Measurements from ENCODE around the gene CPLX3. TPM values are rescaled to one million over a fixed set of nuclear protein-coding genes. Genes with fewer than 3 reads are reported as not detected.

The CPLX3 gene
- total and polyA plus RNA-seq, 10 of the 15 experiments (the other 5 are each of a cell fraction or from before 2014, with no cell fraction given), result 0.02 to 0.04 TPM; not detected in 8

DNA sequence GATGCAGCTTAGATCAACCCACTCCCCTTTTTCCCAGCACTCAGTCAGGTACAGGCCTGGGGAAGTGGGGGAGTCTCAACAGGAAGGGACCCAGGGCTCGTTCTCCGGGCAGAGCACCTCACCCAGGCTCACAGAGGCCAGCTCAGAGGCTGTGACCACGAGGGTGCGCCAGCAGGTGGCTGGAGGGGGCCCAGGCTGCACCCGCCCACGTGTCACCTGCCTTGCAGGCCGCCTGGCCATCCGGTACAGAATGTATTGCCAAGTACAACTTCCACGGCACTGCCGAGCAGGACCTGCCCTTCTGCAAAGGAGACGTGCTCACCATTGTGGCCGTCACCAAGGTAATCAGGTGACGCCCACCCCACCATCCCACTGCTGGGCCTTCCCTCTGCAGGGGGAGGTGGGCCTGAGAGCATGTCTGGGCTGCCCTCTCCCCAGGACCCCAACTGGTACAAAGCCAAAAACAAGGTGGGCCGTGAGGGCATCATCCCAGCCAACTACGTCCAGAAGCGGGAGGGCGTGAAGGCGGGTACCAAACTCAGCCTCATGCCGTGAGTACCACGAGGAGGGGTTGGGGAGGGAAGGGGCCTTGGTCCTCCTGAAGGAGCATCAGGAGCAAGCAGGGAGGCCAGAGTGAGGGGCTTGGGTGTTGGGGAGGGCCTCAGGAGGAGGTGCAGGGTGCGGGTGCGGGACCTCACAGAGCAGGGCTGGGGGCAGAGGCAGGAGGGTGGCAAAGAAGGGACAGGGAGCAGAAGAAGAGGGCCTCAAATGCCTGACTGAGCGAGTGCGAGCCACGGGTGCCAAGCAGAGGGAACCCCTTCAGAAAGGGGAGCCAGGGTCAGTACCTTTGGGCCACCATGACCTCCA is 27.8 kb upstream of the CPLX3 start (continued):
- TF ChIP-seq, protein P1, sequence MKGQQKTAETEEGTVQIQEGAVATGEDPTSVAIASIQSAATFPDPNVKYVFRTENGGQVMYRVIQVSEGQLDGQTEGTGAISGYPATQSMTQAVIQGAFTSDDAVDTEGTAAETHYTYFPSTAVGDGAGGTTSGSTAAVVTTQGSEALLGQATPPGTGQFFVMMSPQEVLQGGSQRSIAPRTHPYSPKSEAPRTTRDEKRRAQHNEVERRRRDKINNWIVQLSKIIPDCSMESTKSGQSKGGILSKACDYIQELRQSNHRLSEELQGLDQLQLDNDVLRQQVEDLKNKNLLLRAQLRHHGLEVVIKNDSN (IDR thresholded peaks at IDR 0.05; ENCODE audit: borderline replicate concordance, extremely low read length, insufficient read depth, low read depth, low read length), result peak; percentile 64
- TF ChIP-seq PAX5 (IDR thresholded peaks at IDR 0.05; ENCODE audit: borderline replicate concordance, low read depth, low read length), result peak; percentile 11; the same call in 1 of the 2 replicates

DNA sequence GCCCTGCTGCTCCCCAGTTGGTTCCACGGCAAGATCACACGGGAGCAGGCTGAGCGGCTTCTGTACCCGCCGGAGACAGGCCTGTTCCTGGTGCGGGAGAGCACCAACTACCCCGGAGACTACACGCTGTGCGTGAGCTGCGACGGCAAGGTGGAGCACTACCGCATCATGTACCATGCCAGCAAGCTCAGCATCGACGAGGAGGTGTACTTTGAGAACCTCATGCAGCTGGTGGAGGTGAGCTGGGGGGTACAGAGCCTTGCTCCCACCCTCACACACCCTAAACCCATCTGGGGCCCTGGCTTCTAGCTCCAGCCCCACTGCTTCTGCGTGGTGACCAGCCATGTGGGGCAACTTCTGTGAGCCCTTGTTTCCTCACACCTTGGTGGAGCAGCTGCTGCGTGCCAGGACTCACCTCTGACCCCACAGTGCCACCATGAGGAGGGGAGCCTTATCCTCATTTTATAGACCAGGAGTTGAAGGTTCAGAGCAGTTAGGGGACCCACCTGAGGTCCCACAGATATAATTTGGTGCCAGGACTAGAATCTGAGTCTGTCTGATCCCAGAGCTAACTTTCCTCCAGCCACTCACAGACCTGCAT is 27.1 kb upstream of the CPLX3 start:
- FAIRE-seq (peak; percentile 49), ATAC-seq (peak; percentile 29), DNase-seq (ENCODE audit: low read depth, low spot score) (no peak)
- no peak overlapping the region for H3K4me3 ChIP-seq
- H3K27me3 ChIP-seq (replicated peaks in 1 of 2; ENCODE audit: control insufficient read depth in 2 of 2, insufficient read depth in 2 of 2, low read length in 1 of 2), result no peaks in the 10 kb centered on the region
- peaks cover 44% of the 10 kb centered on the region for H3K79me2 ChIP-seq (ENCODE audit: control insufficient read depth, insufficient read depth, low read length)
- H3K9ac ChIP-seq (ENCODE audit: control insufficient read depth, insufficient read depth, low read length), result no peak overlapping the region
- H3K9me3 ChIP-seq (replicated peaks; ENCODE audit: control insufficient read depth, insufficient read depth, low read length), result no peaks in the 10 kb centered on the region
- intact Hi-C loops (cut with micrococcal nuclease; ENCODE audit: unreplicated experiment), result no loop called here
- WGBS (ENCODE audit: insufficient coverage, insufficient replicate concordance, low lambda C conversion rate, missing lambda C conversion rate), result 69% methylated on average over 16 of the region's 16 CpGs
- in situ Hi-C loops (cut with MboI), result no loop called here
- no peak overlapping the region for H2AFZ ChIP-seq (ENCODE audit: control insufficient read depth, low read depth, low read length)
- ChIA-PET SMC1A (ENCODE audit: uncharacterized antibody, unreplicated experiment) (interaction anchor here (0.6 to 15.7 kb wide), 7 partner anchors 10 to 827 kb away, joined by 3 to 811 read pairs (median 7); partner anchors contain the start of gene CSK), POLR2A (interaction anchor here (1.3 to 5.3 kb wide), 6 partner anchors 9 to 28 kb away, joined by 6 to 59 read pairs (median 18); partner anchors contain the start of gene CSK), CTCF (interaction anchor here (0.5 to 25.9 kb wide), 23 partner anchors 9 to 425 kb away, joined by 3 to 1288 read pairs (median 3); partner anchors contain the start of gene CSK), RAD21 (ENCODE audit: unreplicated experiment) (interaction anchor here (0.6 to 22.9 kb wide), 7 partner anchors 10 to 184 kb away, joined by 3 to 1186 read pairs (median 4); partner anchors contain the start of genes CLK3, CSK and FAM219B)
- H4K20me1 ChIP-seq (ENCODE audit: control insufficient read depth, insufficient read depth), result peaks cover 6% of the 10 kb centered on the region
- H3K27ac ChIP-seq (ENCODE audit: control insufficient read depth, insufficient read depth), result peak overlapping the region; percentile 39; the same call in 1 of the 2 replicates
- H3K4me1 ChIP-seq (ENCODE audit: control insufficient read depth, insufficient read depth, low read length), result peaks cover 38% of the 10 kb centered on the region
- H3K4me2 ChIP-seq (ENCODE audit: control insufficient read depth, insufficient read depth), result no peak overlapping the region
- no TSS peak for BruUV-seq (replicated peaks)
- peaks cover 48 to 69% of the 10 kb centered on the region in 2 experiments for H3K36me3 ChIP-seq (ENCODE audit: control insufficient read depth in 2 of 2, insufficient read depth in 2 of 2, low read length in 1 of 2)
- TF ChIP-seq RAD21 (IDR thresholded peaks at IDR 0.05; ENCODE audit: insufficient read depth, low read depth, low read length), result peak; percentile 50
- TF ChIP-seq, protein P2, sequence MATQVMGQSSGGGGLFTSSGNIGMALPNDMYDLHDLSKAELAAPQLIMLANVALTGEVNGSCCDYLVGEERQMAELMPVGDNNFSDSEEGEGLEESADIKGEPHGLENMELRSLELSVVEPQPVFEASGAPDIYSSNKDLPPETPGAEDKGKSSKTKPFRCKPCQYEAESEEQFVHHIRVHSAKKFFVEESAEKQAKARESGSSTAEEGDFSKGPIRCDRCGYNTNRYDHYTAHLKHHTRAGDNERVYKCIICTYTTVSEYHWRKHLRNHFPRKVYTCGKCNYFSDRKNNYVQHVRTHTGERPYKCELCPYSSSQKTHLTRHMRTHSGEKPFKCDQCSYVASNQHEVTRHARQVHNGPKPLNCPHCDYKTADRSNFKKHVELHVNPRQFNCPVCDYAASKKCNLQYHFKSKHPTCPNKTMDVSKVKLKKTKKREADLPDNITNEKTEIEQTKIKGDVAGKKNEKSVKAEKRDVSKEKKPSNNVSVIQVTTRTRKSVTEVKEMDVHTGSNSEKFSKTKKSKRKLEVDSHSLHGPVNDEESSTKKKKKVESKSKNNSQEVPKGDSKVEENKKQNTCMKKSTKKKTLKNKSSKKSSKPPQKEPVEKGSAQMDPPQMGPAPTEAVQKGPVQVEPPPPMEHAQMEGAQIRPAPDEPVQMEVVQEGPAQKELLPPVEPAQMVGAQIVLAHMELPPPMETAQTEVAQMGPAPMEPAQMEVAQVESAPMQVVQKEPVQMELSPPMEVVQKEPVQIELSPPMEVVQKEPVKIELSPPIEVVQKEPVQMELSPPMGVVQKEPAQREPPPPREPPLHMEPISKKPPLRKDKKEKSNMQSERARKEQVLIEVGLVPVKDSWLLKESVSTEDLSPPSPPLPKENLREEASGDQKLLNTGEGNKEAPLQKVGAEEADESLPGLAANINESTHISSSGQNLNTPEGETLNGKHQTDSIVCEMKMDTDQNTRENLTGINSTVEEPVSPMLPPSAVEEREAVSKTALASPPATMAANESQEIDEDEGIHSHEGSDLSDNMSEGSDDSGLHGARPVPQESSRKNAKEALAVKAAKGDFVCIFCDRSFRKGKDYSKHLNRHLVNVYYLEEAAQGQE (IDR thresholded peaks at IDR 0.05; ENCODE audit: low read depth, low read length), result no peak
- TF ChIP-seq MXI1 (IDR thresholded peaks at IDR 0.05; ENCODE audit: low read depth, low read length), result 0 out of 2 replicates have a peak, but pooled peaks have one; percentile 30
- TF ChIP-seq, protein P3, sequence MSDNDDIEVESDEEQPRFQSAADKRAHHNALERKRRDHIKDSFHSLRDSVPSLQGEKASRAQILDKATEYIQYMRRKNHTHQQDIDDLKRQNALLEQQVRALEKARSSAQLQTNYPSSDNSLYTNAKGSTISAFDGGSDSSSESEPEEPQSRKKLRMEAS (IDR thresholded peaks at IDR 0.05; ENCODE audit: low read depth, low read length), result peak; percentile 48; the same call in 1 of the 2 replicates
- TF ChIP-seq NR2C1 (IDR thresholded peaks at IDR 0.05), result peak; percentile 38; the same call in 1 of the 2 replicates
- TF ChIP-seq, protein P4, sequence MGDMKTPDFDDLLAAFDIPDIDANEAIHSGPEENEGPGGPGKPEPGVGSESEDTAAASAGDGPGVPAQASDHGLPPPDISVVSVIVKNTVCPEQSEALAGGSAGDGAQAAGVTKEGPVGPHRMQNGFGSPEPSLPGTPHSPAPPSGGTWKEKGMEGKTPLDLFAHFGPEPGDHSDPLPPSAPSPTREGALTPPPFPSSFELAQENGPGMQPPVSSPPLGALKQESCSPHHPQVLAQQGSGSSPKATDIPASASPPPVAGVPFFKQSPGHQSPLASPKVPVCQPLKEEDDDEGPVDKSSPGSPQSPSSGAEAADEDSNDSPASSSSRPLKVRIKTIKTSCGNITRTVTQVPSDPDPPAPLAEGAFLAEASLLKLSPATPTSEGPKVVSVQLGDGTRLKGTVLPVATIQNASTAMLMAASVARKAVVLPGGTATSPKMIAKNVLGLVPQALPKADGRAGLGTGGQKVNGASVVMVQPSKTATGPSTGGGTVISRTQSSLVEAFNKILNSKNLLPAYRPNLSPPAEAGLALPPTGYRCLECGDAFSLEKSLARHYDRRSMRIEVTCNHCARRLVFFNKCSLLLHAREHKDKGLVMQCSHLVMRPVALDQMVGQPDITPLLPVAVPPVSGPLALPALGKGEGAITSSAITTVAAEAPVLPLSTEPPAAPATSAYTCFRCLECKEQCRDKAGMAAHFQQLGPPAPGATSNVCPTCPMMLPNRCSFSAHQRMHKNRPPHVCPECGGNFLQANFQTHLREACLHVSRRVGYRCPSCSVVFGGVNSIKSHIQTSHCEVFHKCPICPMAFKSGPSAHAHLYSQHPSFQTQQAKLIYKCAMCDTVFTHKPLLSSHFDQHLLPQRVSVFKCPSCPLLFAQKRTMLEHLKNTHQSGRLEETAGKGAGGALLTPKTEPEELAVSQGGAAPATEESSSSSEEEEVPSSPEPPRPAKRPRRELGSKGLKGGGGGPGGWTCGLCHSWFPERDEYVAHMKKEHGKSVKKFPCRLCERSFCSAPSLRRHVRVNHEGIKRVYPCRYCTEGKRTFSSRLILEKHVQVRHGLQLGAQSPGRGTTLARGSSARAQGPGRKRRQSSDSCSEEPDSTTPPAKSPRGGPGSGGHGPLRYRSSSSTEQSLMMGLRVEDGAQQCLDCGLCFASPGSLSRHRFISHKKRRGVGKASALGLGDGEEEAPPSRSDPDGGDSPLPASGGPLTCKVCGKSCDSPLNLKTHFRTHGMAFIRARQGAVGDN (IDR thresholded peaks at IDR 0.05), result peak; percentile 52
- TF ChIP-seq PML (IDR thresholded peaks at IDR 0.05; ENCODE audit: low read length), result no peak; the same call in 1 of the 2 replicates

Measured in GM12878 (cell line).